ENCODE results near the gene RNF130.

RNF130 gene

GRCh38 chr5:179907556-179908324 is 163.8 kb downstream of the RNF130 start, which contains the start of gene TBC1D9B:
TSS of gene TBC1D9B (minus strand) at chr5:179907897. CDS start at chr5:179907821, 76 bp downstream.
- intact Hi-C loops (cut with DNase I; ENCODE audit: low total_unique reads): loop anchor here (5.0 kb wide), 2 partner anchors 100 to 165 kb away; partner anchors contain the start of genes MGAT4B and RNF130
- Histone ChIP-seq H3K4me3 (peak within 1 kb of the TSS; percentile 67 to 79), H3K9me3 (no peaks in the 10 kb centered on the region), H3K36me3 (peaks cover 0 to 21% (median 16%) of the 10 kb centered on the region in 3 donors), H3K27ac (peak within 1 kb of the TSS; percentile 79 to 80), H3K27me3 (no peaks in the 10 kb centered on the region), H3K4me1 (peaks cover 0 to 22% (median 17%) of the 10 kb centered on the region in 4 donors)
- peak in 1 of 2 experiments; percentile 70 for TF ChIP-seq CTCF (IDR thresholded peaks at IDR 0.05)
- DNase-seq: peak; percentile 61 to 80

- Histone ChIP-seq H3K4me1 (peaks cover 0 to 22% (median 17%) of the 10 kb centered on the region in 4 donors), H3K4me3 (peak overlapping the region; percentile 67 to 79), H3K27ac (peak overlapping the region; percentile 79 to 80), H3K27me3 (no peaks in the 10 kb centered on the region), H3K9me3 (no peaks in the 10 kb centered on the region), H3K36me3 (peaks cover 0 to 29% (median 18%) of the 10 kb centered on the region in 3 donors)
- no peak for TF ChIP-seq CTCF (IDR thresholded peaks at IDR 0.05)
- intact Hi-C loops (cut with DNase I; ENCODE audit: low total_unique reads): loop anchor here (5.0 kb wide), 2 partner anchors 100 to 165 kb away; partner anchors contain the start of genes MGAT4B and RNF130
- DNase-seq: no peak
Measured at GRCh38 chr5:179906795-179907555, 164.6 kb downstream of the RNF130 start.

GRCh38 chr5:179906294-179906794 is 165.2 kb downstream of the RNF130 start:
- Histone ChIP-seq H3K36me3 (peaks cover 0 to 33% (median 18%) of the 10 kb centered on the region in 3 donors), H3K9me3 (no peaks in the 10 kb centered on the region), H3K27ac (peak overlapping the region; percentile 79 to 80), H3K4me3 (peak overlapping the region; percentile 67 to 79), H3K27me3 (no peaks in the 10 kb centered on the region), H3K4me1 (peaks cover 0 to 22% (median 17%) of the 10 kb centered on the region in 4 donors)
- DNase-seq: no peak
- no peak for TF ChIP-seq CTCF (IDR thresholded peaks at IDR 0.05)
- intact Hi-C loops (cut with DNase I; ENCODE audit: low total_unique reads): loop anchor here (5.0 kb wide), 2 partner anchors 99 to 166 kb away; partner anchors contain the start of genes MGAT4B and RNF130

- no peaks in the 10 kb centered on the region for H3K27me3 ChIP-seq
- H3K4me1 ChIP-seq: peaks cover 0 to 22% (median 17%) of the 10 kb centered on the region in 4 donors
- H3K9me3 ChIP-seq: no peaks in the 10 kb centered on the region
- intact Hi-C loops (cut with DNase I; ENCODE audit: low total_unique reads): loop anchor here (5.0 kb wide), 2 partner anchors 98 to 167 kb away; partner anchors contain the start of genes MGAT4B and RNF130
- H3K4me3 ChIP-seq: no peak overlapping the region
- H3K36me3 ChIP-seq: peaks cover 0 to 44% (median 18%) of the 10 kb centered on the region in 3 donors
- no peak overlapping the region for H3K27ac ChIP-seq
- TF ChIP-seq CTCF (IDR thresholded peaks at IDR 0.05): no peak
- DNase-seq: no peak
Measured at GRCh38 chr5:179905161-179905560, 166.4 kb downstream of the RNF130 start.

Data from tibial artery (tissue), 4 donors.